ENCODE results near the gene PRKCE.

PRKCE gene

GRCh38 chr2:46008091-46008870 lies 356.8 kb downstream of the PRKCE start:
- no peak for DNase-seq

DNA sequence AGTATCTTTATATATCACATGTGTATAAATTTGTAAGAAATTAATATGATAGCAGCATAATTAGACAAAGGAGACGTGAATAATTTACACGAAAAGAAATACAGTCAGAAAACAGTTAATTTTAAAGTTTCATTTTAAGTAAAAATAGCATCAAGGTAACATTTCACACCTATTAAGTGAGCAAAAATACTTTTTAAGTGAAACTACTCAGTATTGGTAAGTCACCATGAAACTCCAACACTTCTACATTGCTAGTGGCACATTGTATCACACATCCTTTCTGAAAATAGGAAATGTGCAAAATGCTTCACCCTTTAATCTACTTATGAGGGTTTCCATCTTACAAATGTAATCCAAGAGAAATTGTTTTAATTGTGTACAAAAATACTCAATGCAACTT lies 357.8 kb downstream of the PRKCE start:
- DNase-seq = no peak

DNA sequence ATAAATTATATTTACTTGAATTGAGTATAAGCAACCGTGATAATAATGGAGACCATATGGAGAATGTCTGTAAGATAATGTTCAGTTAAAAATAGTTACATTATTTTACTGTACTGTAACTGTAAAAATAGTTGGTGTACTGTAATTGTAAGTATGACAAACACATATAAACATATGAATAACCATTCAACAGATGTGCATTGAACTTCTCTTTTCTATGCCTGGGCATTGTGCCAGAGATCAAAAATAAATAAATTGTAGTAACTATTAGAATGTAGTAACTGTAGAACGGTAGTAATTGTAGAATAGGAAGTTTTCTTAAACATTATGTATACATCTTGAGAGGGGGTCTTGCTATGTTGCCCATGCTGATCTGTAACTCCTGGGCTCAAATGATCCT lies 358.3 kb downstream of the PRKCE start:
- no peak for DNase-seq

GRCh38 chr2:46010223-46010924 lies 358.9 kb downstream of the PRKCE start:
- no peak for DNase-seq

DNA sequence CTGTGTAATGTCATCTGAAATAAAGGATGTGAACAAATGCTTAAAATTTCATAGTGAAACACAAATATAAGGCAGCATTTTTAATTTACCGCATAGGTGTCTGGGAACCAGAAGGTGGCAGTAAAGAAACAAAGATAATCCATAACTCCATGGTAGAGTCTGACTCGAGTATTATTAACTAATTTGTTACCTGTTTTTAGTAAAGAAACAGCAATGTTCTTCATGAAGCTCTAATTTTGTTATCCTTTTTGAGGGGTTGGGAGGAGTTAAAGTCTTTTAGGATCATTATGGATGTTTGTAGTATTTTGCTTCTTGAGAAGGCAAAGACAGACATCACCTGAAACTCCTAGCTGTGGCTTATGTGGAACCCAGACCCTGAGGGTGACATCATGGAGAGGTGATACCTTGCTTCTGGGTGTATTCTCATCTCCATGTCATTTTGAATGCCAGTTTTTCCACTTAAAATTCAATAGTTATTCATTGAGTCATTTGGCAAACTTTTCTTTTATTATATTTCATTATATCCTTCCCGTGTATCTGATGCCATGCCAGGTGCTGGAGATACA lies 359.5 kb downstream of the PRKCE start:
- peak in 1 of 51 donors; percentile 21 for DNase-seq

DNA sequence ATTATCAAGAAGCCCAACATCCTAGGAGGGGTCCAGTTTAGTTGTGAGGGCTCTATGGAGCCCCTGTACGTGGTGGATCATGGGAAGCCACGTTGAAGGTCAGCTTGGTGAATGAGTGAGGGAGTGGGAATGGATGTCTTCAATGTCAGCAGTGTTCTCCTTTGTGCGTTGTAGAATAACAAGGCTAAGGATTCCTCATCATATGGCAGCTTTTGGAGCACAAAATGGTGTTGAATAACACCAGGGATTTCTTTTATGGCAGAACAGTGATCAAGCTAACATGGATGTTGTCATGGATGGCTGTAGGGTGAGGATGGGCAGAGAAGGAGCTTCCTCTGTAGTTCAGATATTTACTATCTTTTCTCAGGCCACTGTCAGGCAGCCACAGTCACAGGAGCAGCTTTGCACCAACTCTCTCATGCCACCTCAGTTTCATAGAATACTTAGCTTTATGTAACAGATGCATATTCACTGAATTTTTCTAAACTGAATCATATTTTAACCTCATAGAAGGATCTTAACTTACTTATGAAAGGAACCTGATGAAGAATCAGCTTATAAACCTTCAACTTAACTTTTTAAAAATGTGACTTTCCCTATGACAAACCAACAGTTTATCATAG lies 361.3 kb downstream of the PRKCE start:
- no peak for DNase-seq

GRCh38 chr2:46013726-46014125 lies 362.3 kb downstream of the PRKCE start:
- DNase-seq = no peak

DNA sequence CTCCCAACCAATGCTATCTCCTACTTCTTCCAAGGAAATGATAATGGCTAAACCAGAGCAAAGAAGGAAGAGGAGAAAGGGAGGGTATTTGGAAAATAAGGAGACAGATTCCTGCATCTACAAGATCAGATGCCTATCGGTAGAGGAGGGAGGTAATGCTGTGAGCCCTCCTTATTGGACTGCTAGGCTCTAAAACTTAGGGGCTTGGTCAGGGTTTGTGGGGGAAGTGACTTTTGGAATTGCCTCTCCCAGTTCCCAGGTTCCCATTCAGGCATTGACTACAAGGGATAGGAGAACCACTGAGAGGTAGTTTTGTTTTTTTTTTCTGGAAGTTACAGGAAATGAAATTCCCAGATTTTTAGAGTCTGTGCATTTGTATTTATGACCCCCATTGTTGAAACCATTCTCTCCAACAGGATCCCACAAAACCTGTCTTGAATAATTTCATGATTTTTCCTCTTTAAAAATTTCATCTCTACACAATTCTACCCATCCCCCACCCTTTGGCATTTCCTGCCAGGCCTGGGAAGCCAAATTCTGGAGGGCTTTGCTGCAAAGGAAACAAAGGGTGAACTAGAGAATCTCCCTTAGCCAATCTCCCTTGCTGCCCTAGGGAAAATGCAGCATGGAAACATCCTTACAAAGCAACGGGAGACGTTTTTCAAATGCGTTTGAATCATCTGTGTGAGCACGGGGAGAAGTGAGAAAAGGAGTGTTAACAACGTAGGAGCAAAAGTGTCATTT lies 363.6 kb downstream of the PRKCE start:
- DNase-seq = no peak

GRCh38 chr2:46015671-46016070 lies 364.2 kb downstream of the PRKCE start:
- DNase-seq = no peak

GRCh38 chr2:46016091-46016490 lies 364.6 kb downstream of the PRKCE start:
- DNase-seq = no peak

- peak in 9 of 51 donors; percentile 2 to 24 (median 7) for DNase-seq
Measured at GRCh38 chr2:46018773-46019591, 367.5 kb downstream of the PRKCE start.

GRCh38 chr2:46020416-46020815 lies 368.9 kb downstream of the PRKCE start:
- no peak for DNase-seq

GRCh38 chr2:46023165-46023854 lies 371.8 kb downstream of the PRKCE start:
- no peak for DNase-seq

DNA sequence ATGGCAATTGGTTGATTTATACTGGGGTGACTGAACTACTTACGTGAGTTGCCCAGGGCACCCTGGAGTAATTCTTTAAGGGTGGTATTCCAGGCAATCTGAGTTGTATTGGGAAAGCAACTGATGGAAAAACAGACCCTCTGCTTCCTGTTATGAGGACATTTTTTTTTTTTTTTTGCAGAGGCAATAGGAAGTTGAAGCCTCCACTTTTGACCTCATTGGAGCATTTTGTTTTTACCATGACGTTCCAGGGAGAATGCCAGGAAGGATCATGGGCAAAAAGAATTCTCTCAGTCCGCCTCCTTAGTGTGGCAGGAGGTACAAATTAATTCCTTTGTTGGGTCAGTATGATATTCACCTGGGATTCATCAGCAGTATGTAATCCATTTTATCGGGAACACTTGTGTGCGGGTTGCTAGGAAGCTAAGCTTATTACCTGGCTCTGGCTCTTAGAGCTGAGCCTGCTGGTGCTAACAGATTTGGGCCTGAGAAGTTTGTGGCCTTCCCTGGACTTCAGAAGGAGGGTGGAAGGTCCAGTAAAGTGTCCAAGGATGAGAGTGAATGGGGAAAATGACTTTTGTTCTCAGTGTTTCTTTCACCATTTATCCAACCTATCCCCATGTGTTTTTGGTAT lies 372.8 kb downstream of the PRKCE start:
- no peak for DNase-seq

DNA sequence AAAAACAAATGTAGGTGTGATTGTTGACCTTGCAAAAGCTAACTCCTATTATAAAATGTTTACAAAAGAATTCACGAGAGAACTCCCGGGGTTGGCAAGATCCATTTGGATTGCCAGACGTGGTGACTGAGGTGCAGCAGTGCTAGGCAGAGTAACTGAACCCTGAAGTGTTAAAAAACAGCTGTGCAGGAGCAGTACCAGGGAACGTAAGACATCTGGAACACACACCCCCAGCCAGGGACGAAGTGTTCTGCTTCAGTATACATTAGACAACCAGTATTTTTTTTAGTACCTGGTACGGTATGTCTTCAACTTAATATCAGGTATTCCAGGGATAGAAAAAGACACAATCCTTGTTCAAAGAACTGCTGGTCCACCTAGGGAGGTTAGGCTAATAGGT lies 373.6 kb downstream of the PRKCE start:
- no peak for DNase-seq

GRCh38 chr2:46025676-46026075 lies 374.2 kb downstream of the PRKCE start:
- no peak for DNase-seq

DNA sequence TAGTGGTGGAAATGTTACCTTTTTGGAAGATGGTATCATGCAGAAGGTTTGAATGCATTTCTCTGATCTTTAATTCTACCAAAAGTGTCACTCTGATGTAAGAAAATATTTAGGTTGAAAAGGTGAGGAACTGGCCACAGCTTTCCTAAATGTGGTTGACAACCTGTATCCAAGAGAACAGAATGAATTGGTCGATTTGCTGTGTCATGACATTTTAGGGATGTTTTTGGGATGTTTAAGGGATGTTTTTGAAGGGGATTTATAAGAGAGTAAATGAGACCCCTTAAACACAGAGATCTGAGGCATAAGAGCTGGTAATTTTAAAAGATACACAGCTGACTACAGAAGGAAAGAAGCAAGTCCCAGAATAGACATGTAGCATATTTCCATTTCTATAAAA lies 375.0 kb downstream of the PRKCE start:
- no peak for DNase-seq

GRCh38 chr2:46029332-46029811 lies 377.9 kb downstream of the PRKCE start:
- DNase-seq = no peak

DNA sequence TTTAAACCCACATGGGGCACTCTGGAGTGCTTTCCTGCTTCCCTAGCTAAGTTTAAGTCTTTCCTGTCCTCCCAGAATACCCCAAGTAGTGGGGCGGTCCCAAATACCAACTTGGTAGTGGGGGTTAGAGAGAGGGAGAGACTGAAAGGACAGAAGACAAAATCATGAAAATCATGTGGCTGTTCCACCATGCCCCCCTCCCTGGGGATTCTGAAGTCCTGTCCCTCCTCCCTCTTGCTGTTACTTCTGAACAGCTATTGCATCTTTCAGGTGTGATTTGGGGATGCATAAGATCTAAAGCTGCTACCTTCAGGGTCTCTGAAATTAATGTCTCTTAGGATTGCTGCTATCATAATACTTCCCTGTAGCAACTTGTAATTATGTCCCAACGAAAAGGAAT lies 378.9 kb downstream of the PRKCE start:
- DNase-seq = no peak
